ENCODE data around the gene MMS22L.

DNA sequence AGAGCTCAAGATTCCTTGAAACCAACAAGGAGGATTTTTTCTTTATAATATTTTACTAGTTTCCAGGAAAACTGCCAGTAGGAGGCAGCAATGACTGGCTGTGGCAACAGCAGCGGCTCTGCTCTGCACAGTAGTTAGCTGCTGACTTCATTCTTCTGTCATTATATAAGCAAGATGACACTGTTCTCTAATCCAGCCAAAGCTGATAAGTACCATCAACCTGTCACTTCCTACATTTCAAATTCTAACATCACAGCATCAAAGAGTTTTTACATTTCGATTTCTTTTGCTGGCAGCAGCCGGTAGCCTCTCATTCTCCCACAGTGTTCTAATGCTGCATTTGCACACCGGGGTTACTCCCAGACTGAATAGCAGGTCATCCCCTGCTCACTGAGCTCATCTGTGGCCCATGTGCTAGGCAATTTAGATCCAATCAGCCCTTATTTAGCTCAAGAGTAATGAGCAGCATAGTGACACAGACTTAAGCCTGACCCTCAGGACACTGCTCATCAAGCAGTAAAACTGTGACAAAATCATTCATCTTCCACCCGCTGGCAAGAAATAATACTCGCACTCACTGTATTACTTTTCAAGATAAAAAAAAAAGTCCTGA lies 67.8 kb downstream of the MMS22L start:
- TF ChIP-seq, protein P1, sequence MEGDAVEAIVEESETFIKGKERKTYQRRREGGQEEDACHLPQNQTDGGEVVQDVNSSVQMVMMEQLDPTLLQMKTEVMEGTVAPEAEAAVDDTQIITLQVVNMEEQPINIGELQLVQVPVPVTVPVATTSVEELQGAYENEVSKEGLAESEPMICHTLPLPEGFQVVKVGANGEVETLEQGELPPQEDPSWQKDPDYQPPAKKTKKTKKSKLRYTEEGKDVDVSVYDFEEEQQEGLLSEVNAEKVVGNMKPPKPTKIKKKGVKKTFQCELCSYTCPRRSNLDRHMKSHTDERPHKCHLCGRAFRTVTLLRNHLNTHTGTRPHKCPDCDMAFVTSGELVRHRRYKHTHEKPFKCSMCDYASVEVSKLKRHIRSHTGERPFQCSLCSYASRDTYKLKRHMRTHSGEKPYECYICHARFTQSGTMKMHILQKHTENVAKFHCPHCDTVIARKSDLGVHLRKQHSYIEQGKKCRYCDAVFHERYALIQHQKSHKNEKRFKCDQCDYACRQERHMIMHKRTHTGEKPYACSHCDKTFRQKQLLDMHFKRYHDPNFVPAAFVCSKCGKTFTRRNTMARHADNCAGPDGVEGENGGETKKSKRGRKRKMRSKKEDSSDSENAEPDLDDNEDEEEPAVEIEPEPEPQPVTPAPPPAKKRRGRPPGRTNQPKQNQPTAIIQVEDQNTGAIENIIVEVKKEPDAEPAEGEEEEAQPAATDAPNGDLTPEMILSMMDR (IDR thresholded peaks at IDR 0.05), result peak in 1 of 3 experiments; percentile 30
- no peak for TF ChIP-seq POLR2A (IDR thresholded peaks at IDR 0.05)
